A549 (cell line): ENCODE data around the gene B3GALNT2. TPM values are rescaled to one million over a fixed set of nuclear protein-coding genes. Genes with fewer than 3 reads are reported as not detected.

Source experiments
- ATAC-seq, 2 experiments: fragments of 200-7000 bp in 1 of 2; fragments of >200 bp in 1 of 2; cut with Nextera tagmentation in 1 of 2; cut with Tn5 transposase in 1 of 2; 3 replicates each; pipeline versions ENCODE4 v1.8.0 to v1.9.1; 2018 to 2020; ENCODE audit warnings: mild to moderate bottlenecking in 1 of 2, moderate library complexity in 1 of 2
- CTCF ChIA-PET: fragments of 300-600 bp; sonication (Branson Sonifier 250); formaldehyde crosslinking; extraction: SDS; loops from one replicate; lab custom pipeline; 2021; ENCODE audit warnings: antibody characterized with exemption, inconsistent platforms; lab: Yijun Ruan, JAX
- POLR2A ChIA-PET: fragments of 350-600 bp; formaldehyde crosslinking; extraction: SDS; loops from one replicate; lab custom pipeline; 2021; ENCODE audit warnings: antibody characterized with exemption, inconsistent platforms; lab: Yijun Ruan, JAX
- DNase-seq, 2 experiments: peaks; one replicate each; pipeline versions ENCODE4 v3.0.0 to v3.0.0-alpha.2; 2011 to 2016; ENCODE audit warnings: low read depth in 1 of 2, low spot score in 1 of 2
- FAIRE-seq: peaks from 2 replicates; lab custom pipeline; 2011; peaks lifted over from hg19 to GRCh38; lab: Jason Lieb, UNC
- H3K27ac ChIP-seq, 2 experiments: fragments of >200 bp; sonication (Bioruptor Twin); formaldehyde crosslinking; 3 replicates each; pipeline ENCODE4 v1.5.1; 2016 to 2017
- H3K4me1 ChIP-seq: fragments of >200 bp; sonication (Bioruptor Twin); formaldehyde crosslinking; 3 replicates; pipeline ENCODE4 v1.6.1; 2016
- H3K4me2 ChIP-seq: fragments of >200 bp; sonication (Bioruptor Twin); formaldehyde crosslinking; 3 replicates; pipeline ENCODE4 v1.6.1; 2016
- H3K4me3 ChIP-seq: fragments of >200 bp; sonication (Bioruptor Twin); formaldehyde crosslinking; 3 replicates; pipeline ENCODE4 v1.5.1; 2016
- H3K9me3 ChIP-seq: fragments of >200 bp; sonication (Bioruptor Twin); formaldehyde crosslinking; 3 replicates; pipeline ENCODE4 v1.6.1; 2016
- BHLHE40 ChIP-seq: IDR thresholded peaks from 2 replicates; pipeline ENCODE4 v1.6.1; 2012; ENCODE audit warnings: low read depth, low read length, inconsistent platforms
- CBX2 ChIP-seq: fragments of 200-600 bp; sonication (generic); IDR thresholded peaks from 2 replicates; pipeline ENCODE4 v1.6.1; 2016; ENCODE audit warnings: low read depth, mild to moderate bottlenecking, borderline replicate concordance
- CEBPB ChIP-seq, 2 experiments: fragments of >200 bp in 1 of 2; sonication (Bioruptor Twin) in 1 of 2; formaldehyde crosslinking in 1 of 2; IDR thresholded peaks; 2 replicates each; pipeline ENCODE4 v1.6.1; 2012 to 2016
- CHD2 ChIP-seq: fragments of 150-350 bp; IDR thresholded peaks from 2 replicates; pipeline ENCODE4 v1.6.1; 2014; ENCODE audit warnings: low read length; ENCODE audit not compliant: partially characterized antibody
- EP300 ChIP-seq, 2 experiments: fragments of >200 bp; sonication (Bioruptor Twin); formaldehyde crosslinking; IDR thresholded peaks; 2 replicates in 1 of 2; 3 replicates in 1 of 2; pipeline ENCODE4 v1.6.1; 2016 to 2017
- ESRRA ChIP-seq: fragments of 150-350 bp; IDR thresholded peaks from 2 replicates; pipeline ENCODE4 v1.6.1; 2014; ENCODE audit warnings: mild to moderate bottlenecking, low read length, borderline replicate concordance
- FOSB ChIP-seq: fragments of 250-450 bp; sonication (Bioruptor Pico); IDR thresholded peaks from 2 replicates; pipeline ENCODE4 v1.5.0; 2020; ENCODE audit warnings: mild to moderate bottlenecking, moderate library complexity
- GATA3 ChIP-seq: IDR thresholded peaks from 2 replicates; pipeline ENCODE4 v1.6.1; 2012; ENCODE audit warnings: borderline replicate concordance
- HEYL ChIP-seq: fragments of 250-450 bp; sonication (Bioruptor Pico); IDR thresholded peaks from 2 replicates; pipeline ENCODE4 v1.8.0; 2021; ENCODE audit warnings: mild to moderate bottlenecking, moderate library complexity
- JUNB ChIP-seq: fragments of >200 bp; sonication (Bioruptor Twin); formaldehyde crosslinking; IDR thresholded peaks from 2 replicates; pipeline ENCODE4 v1.6.1; 2016
- KDM1A ChIP-seq: fragments of 200-600 bp; sonication (generic); IDR thresholded peaks from 2 replicates; pipeline ENCODE4 v1.6.1; 2016; ENCODE audit warnings: low read depth, mild to moderate bottlenecking
- KDM5A ChIP-seq: fragments of 200-600 bp; sonication (generic); IDR thresholded peaks from 2 replicates; pipeline ENCODE4 v1.6.1; 2016; ENCODE audit warnings: antibody characterized with exemption, mild to moderate bottlenecking
- MAFK ChIP-seq: fragments of 450-650 bp; IDR thresholded peaks from 2 replicates; pipeline ENCODE4 v1.6.1; 2014; ENCODE audit not compliant: partially characterized antibody
- NR3C1 ChIP-seq: fragments of >200 bp; sonication (Bioruptor Twin); formaldehyde crosslinking; IDR thresholded peaks from 3 replicates; pipeline ENCODE4 v1.6.1; 2017
- RCOR1 ChIP-seq: fragments of 150-350 bp; IDR thresholded peaks from 2 replicates; pipeline ENCODE4 v1.6.1; 2014; ENCODE audit warnings: antibody characterized with exemption, low read length, low read depth
- RNF2 ChIP-seq: fragments of 200-600 bp; sonication (generic); IDR thresholded peaks from 2 replicates; pipeline ENCODE4 v1.6.1; 2016; ENCODE audit warnings: low read depth, mild to moderate bottlenecking, antibody characterized with exemption, moderate library complexity, borderline replicate concordance
- SMC3 ChIP-seq: fragments of >200 bp; sonication (Bioruptor Twin); formaldehyde crosslinking; IDR thresholded peaks from 3 replicates; pipeline ENCODE4 v1.6.1; 2018; ENCODE audit warnings: inconsistent platforms
- WGBS: methylation state at CpG from one replicate; pipeline ENCODE4 v1.1.6; 2017; ENCODE audit errors: missing lambda C conversion rate; 5-methylcytosine and 5-hydroxymethylcytosine counted together
- polyA plus RNA-seq, 4 experiments: library from polyadenylated mRNA; depleted of rRNA in 3 of 4; stranded (reverse); fragments of >200 nt; fragmentation: RNase III in 1 of 4; extraction: RNeasy Plus Mini Kit Qiagen cat#74134 plus additional on column Dnase treatment in 1 of 4; gene quantifications; 2 replicates in 3 of 4; 3 replicates in 1 of 4; pipeline ENCODE4 v1.2.3, GENCODE V29; 2011 to 2017
- TF ChIP-seq, protein P1 (sequence below): fragments of >200 bp; sonication (Bioruptor Twin); formaldehyde crosslinking; IDR thresholded peaks from 3 replicates; pipeline ENCODE4 v1.5.1; 2016

B3GALNT2 gene
- polyA plus RNA-seq, 2 of the 4 experiments (the other 2 are of a cell fraction), result 17.3 to 39.6 TPM

GRCh38 chr1:235495551-235495950 is 8.7 kb downstream of the B3GALNT2 start:
- CTCF ChIA-PET, result interaction anchor here (0.9 to 1.1 kb wide), 4 partner anchors 9 to 477 kb away, joined by 3 to 5 read pairs (median 4); partner anchors contain the start of gene B3GALNT2
- Histone ChIP-seq H3K4me1 (no peaks in the 10 kb centered on the region), H3K4me2 (no peak overlapping the region), H3K4me3 (no peak overlapping the region), H3K27ac (no peak overlapping the region)
- DNase-seq (no peak), ATAC-seq (no peak), FAIRE-seq (no peak)
- WGBS, result 71% methylated on average over 2 of the region's 2 CpGs
- TF ChIP-seq NR3C1, result no peak
- TF ChIP-seq CEBPB (IDR thresholded peaks at IDR 0.05), result no peak
- TF ChIP-seq KDM5A, result no peak
- TF ChIP-seq CHD2, result no peak
- TF ChIP-seq RNF2, result no peak
- no peak for TF ChIP-seq EP300 (IDR thresholded peaks at IDR 0.05)
- no peak for TF ChIP-seq RCOR1
- TF ChIP-seq, all 56 proteins: peak for 0
- POLR2A ChIA-PET, result interaction anchor here (2.3 kb wide), 1 partner anchor 9 kb away, joined by 9 read pairs; the partner anchor contains the start of gene B3GALNT2
- no peaks in the 10 kb centered on the region for H3K9me3 ChIP-seq

- Histone ChIP-seq H3K9me3 (no peaks in the 10 kb centered on the region), H3K4me2 (no peak overlapping the region), H3K4me1 (no peaks in the 10 kb centered on the region), H3K27ac (no peak overlapping the region), H3K4me3 (no peak overlapping the region)
- 94% methylated on average over 5 of the region's 5 CpGs for WGBS
- no peak for FAIRE-seq
- no peak for DNase-seq
- ChIA-PET CTCF (interaction anchor here (0.6 to 1.4 kb wide), 5 partner anchors 9 to 390 kb away, joined by 3 to 5 read pairs (median 3); partner anchors contain the start of gene B3GALNT2), POLR2A (interaction anchor here (2.3 kb wide), 1 partner anchor 9 kb away, joined by 9 read pairs; the partner anchor contains the start of gene B3GALNT2)
- TF ChIP-seq ESRRA (no peak), KDM1A (no peak), CHD2 (no peak), BHLHE40 (no peak)
- TF ChIP-seq, protein P1, sequence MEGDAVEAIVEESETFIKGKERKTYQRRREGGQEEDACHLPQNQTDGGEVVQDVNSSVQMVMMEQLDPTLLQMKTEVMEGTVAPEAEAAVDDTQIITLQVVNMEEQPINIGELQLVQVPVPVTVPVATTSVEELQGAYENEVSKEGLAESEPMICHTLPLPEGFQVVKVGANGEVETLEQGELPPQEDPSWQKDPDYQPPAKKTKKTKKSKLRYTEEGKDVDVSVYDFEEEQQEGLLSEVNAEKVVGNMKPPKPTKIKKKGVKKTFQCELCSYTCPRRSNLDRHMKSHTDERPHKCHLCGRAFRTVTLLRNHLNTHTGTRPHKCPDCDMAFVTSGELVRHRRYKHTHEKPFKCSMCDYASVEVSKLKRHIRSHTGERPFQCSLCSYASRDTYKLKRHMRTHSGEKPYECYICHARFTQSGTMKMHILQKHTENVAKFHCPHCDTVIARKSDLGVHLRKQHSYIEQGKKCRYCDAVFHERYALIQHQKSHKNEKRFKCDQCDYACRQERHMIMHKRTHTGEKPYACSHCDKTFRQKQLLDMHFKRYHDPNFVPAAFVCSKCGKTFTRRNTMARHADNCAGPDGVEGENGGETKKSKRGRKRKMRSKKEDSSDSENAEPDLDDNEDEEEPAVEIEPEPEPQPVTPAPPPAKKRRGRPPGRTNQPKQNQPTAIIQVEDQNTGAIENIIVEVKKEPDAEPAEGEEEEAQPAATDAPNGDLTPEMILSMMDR, result no peak
- ATAC-seq, result no peak
These were observed 9.2 kb downstream of the B3GALNT2 start for GRCh38 chr1:235495030-235495429.

DNA sequence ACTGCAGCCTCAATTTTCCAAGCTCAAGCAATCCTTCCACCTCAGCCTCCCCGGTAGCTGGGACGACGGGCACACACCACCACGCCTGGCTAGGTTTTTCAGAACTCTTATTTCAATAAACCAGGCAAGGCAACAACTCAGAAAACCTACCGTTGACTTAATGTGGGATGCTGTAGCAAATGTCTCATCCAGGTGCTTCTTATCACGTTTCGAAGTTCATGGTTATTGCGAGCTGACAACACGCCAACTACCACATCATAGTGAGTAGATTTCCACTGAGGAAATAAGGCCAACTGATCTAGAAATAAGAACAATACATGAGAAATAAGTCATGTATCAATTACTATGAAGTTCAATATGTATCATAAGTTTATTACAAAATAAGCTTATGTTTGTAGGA is 9.7 kb downstream of the B3GALNT2 start:
- FAIRE-seq, result no peak
- H3K4me1 ChIP-seq, result no peaks in the 10 kb centered on the region
- CTCF ChIA-PET, result interaction anchor here (0.6 to 1.4 kb wide), 4 partner anchors 10 to 390 kb away, joined by 3 read pairs; partner anchors contain the start of gene B3GALNT2
- ATAC-seq, result no peak
- no peak overlapping the region for H3K27ac ChIP-seq
- TF ChIP-seq KDM5A, result no peak
- no peak for TF ChIP-seq CBX2
- no peak for TF ChIP-seq GATA3
- TF ChIP-seq MAFK, result no peak
- TF ChIP-seq FOSB (CRISPR knock-in tag), result no peak
- no peak for TF ChIP-seq CEBPB (IDR thresholded peaks at IDR 0.05)
- TF ChIP-seq JUNB, result no peak
- no peak for TF ChIP-seq NR3C1
- no peak for TF ChIP-seq HEYL (CRISPR knock-in tag)
- TF ChIP-seq RNF2, result no peak
- TF ChIP-seq, protein P1, result no peak
- no peak for TF ChIP-seq SMC3
- no peak overlapping the region for H3K4me3 ChIP-seq
- WGBS, result 96% methylated on average over 9 of the region's 9 CpGs
- no peak for DNase-seq
- POLR2A ChIA-PET, result interaction anchor here (2.3 kb wide), 1 partner anchor 10 kb away, joined by 9 read pairs; the partner anchor contains the start of gene B3GALNT2
- H3K9me3 ChIP-seq, result no peaks in the 10 kb centered on the region
- no peak overlapping the region for H3K4me2 ChIP-seq
